Aorta (tissue), 5 donors: ENCODE results near the gene IL1RAP. TPM values are rescaled to one million over a fixed set of nuclear protein-coding genes. Genes with fewer than 3 reads are reported as not detected.
"Not testable (repeated sequence)": the region's sequence is repeated elsewhere in the genome, so short reads cannot be mapped to it uniquely, and the experiment has no call there.

Source experiments
- ATAC-seq: fragments of 200-7000 bp; cut with Tn5 transposase; one replicate; pipeline ENCODE4 v1.9.1; 2022; ENCODE audit warnings: moderate library complexity; ENCODE audit not compliant: low FRiP score
- DNase-seq, 2 donors: peaks; one replicate each; pipeline ENCODE4 v3.0.0-alpha.2; 2020
- H3K27ac ChIP-seq, 2 donors: one replicate each; pipeline ENCODE4 v1.5.1; 2013; ENCODE audit warnings: low read length in 2 of 2, mild to moderate bottlenecking in 2 of 2, moderate library complexity in 2 of 2, control low read depth in 1 of 2, inconsistent platforms in 1 of 2, low read depth in 1 of 2
- H3K27me3 ChIP-seq, 2 donors: one replicate each; pipeline ENCODE4 v1.6.1; 2013; ENCODE audit warnings: control low read depth in 1 of 2, low read length in 1 of 2, mild to moderate bottlenecking in 1 of 2, moderate library complexity in 1 of 2; ENCODE audit not compliant: insufficient read depth in 2 of 2, control insufficient read depth in 1 of 2
- H3K36me3 ChIP-seq, 2 donors: one replicate each; pipeline ENCODE4 v1.6.1; 2013; ENCODE audit warnings: control low read depth in 1 of 2, low read length in 1 of 2, mild to moderate bottlenecking in 1 of 2; ENCODE audit not compliant: insufficient read depth in 2 of 2, control insufficient read depth in 1 of 2
- H3K4me1 ChIP-seq, 2 donors: one replicate each; pipeline ENCODE4 v1.6.1; 2013; ENCODE audit warnings: low read length in 2 of 2, control low read depth in 1 of 2, mild to moderate bottlenecking in 1 of 2, moderate library complexity in 1 of 2; ENCODE audit not compliant: insufficient read depth in 2 of 2, control insufficient read depth in 1 of 2
- H3K4me3 ChIP-seq, 2 donors: one replicate each; pipeline ENCODE4 v1.5.1; 2013; ENCODE audit warnings: low read length in 2 of 2, control low read depth in 1 of 2, mild to moderate bottlenecking in 1 of 2
- H3K9me3 ChIP-seq: one replicate; pipeline ENCODE4 v1.6.1; 2013; ENCODE audit warnings: mild to moderate bottlenecking, low read length; ENCODE audit not compliant: control insufficient read depth
- WGBS, 2 donors: extraction: QIAGEN DNeasy Blood & Tissue Kit; methylation state at CpG; one replicate each; pipeline ENCODE4 v1.1.7; 2013; 5-methylcytosine and 5-hydroxymethylcytosine counted together
- intact Hi-C, 2 donors: fragments of 100-400 bp; cut with DNase I; formaldehyde crosslinking; loops; one replicate each; pipeline versions ENCODE4 v1.14.2 to v1.15.0; 2022
- polyA plus RNA-seq, 2 donors: library from polyadenylated mRNA; stranded (reverse); fragments of 200-250 nt; gene quantifications; one replicate each; pipeline ENCODE4 v1.2.3, GENCODE V29; 2013
- total RNA-seq, 2 donors: library from RNA; stranded (reverse); fragmentation: NEBNext Ultra II Directional; extraction: Animal tissue kit (Norgen Biotek cat#: 25700); gene quantifications; one replicate each; pipeline ENCODE4 v1.2.1, GENCODE V29; 2021
- donor health status: healthy with polysubstance abuse.
- donor health status: Bipolar disorder and iron deficiency.
- donor health status: DM: no; HTN: no; CAD: no.
- donor health status: DM: no; HTN: no; CAD: no.
- donor health status: DM: yes; HTN: yes; CAD: no.

IL1RAP gene
- total and polyA plus RNA-seq, 4 donors: 2.5 to 19.1 (median 10.0) TPM

DNA sequence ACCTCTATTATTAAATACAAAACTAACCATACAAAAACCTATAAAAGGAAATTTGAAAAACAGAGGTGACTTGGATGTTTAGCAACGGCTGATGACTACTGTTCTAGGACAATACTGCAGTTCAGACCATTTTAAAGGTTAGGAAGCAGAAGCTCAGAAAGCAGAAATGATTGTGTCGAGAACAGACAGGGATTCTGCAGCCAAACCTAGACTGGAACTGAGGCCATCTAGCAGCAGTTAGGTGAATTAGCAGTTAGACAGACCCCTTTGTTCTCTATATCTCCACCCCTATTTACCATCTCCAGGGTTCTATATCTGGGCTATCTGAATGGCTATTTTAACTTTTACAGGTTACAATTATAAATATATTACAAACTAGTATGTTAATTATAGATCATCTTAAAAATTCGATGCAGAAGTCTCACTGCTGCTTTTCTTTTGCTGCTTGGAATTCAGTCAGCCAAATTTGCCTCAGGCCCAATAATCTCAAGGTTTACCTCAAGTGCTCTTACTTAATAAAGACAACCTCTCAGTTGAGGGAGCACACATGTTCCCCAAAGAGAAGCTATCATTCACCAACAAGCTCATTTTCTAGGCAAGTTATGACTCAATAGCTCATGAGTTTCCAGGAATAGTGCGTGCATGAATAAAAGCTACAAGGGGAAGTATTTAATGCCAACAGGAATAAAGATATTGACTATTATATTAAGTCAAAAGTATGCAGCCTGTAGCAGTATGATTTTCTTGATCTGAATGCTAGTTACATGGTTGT is 9.3 kb upstream of the IL1RAP start:
- Histone ChIP-seq H3K4me3 (no peak overlapping the region), H3K36me3 (no peaks in the 10 kb centered on the region), H3K27ac (no peak overlapping the region), H3K27me3 (no peaks in the 10 kb centered on the region), H3K9me3 (no peaks in the 10 kb centered on the region), H3K4me1 (no peaks in the 10 kb centered on the region)
- 52 to 54% methylated on average over 4 of the region's 4 CpGs for WGBS, 2 donors
- intact Hi-C loops: no loop called here
- ATAC-seq (no peak), DNase-seq (no peak)

DNA sequence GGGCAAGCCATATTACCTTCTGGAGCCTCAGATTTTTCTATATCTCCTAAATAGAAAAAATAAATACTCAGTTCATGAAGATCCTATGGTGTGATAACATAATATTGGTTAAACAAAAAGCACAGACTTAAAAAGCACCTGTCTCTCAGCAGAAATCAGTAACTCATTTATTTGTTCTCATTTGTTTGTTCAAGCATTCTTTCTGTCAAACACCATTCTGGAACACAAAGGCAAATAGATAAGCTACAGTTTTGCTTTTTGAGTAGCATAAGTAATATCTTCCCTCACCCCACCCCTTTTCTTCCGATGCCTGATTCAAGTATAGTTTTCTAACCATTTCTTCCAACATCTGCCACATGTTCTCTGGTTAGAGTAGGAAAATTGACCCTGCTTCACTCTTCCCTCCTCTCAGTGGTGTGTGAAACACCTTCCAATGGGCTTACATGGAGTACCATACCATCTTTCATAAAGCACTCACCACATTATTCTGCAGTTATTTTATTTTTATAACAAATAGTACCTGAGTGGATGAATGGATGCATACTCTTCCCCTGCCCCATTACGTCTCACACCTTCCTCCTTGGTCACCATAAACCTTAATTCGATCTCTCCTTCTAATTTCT is 8.4 kb upstream of the IL1RAP start:
- H3K4me1 ChIP-seq: no peaks in the 10 kb centered on the region
- WGBS, 2 donors: 68 to 89% methylated on average over 3 of the region's 3 CpGs
- H3K9me3 ChIP-seq: no peaks in the 10 kb centered on the region
- no peak overlapping the region for H3K27ac ChIP-seq
- intact Hi-C loops: no loop called here
- no peaks in the 10 kb centered on the region for H3K36me3 ChIP-seq
- H3K4me3 ChIP-seq: no peak overlapping the region
- DNase-seq: no peak
- no peaks in the 10 kb centered on the region for H3K27me3 ChIP-seq
- no peak for ATAC-seq

DNA sequence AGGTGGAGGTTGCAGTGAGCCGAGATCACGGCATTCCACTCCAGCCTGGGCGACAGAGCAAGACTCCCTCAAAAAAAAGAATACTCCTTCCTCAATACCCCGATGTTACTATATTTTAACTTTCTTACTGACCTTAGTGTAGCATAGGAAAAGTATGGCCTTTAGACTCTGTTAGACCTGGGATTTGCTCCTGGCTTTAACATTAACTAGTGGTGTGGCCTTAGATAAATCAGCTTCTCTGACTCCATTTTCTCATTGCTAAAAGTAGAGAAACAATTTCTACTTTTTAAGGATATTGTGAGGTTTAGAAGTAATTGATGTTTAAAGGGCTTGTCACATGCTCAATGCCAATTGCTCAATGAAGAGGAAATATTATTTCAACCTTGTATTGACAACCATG is 7.6 kb upstream of the IL1RAP start:
- ATAC-seq: no peak
- intact Hi-C loops: no loop called here

DNA sequence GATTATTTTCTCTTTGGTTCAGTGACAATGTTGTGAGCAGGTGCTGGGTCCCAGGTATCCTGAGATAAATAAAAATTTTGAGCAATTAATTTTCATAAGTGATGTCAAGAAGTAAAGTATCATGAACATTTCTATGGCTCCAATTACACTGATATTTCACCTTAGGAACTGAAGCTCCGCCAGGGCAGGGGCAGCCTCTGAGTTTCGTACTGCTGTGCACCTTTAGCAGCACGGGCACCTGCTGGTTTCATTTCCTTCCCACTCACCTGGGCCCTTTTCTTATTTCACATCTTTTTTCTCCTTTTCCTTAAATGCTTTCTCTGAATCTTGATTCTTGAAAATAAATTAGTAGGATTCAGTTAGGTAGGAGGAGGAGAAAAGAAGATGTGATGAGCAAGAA is 1.2 kb upstream of the IL1RAP start:
- ATAC-seq (no peak), DNase-seq (no peak)
- no peaks in the 10 kb centered on the region for H3K36me3 ChIP-seq
- intact Hi-C loops: loop anchor here in 1 of 2 donors (5.0 kb wide), 2 partner anchors 55 to 190 kb away; no protein-coding TSS in a partner anchor
- no peaks in the 10 kb centered on the region for H3K27me3 ChIP-seq
- no peak overlapping the region for H3K4me3 ChIP-seq
- WGBS, 2 donors: 93 to 95% methylated on average over 3 of the region's 3 CpGs
- no peak overlapping the region for H3K27ac ChIP-seq
- no peaks in the 10 kb centered on the region for H3K4me1 ChIP-seq
- no peaks in the 10 kb centered on the region for H3K9me3 ChIP-seq

More for the DNA sequence above, 7.6 kb upstream of the IL1RAP start:
- Histone ChIP-seq H3K4me3 (no peak overlapping the region), H3K4me1 (no peaks in the 10 kb centered on the region), H3K36me3 (no peaks in the 10 kb centered on the region), H3K27me3 (no peaks in the 10 kb centered on the region), H3K9me3 (no peaks in the 10 kb centered on the region), H3K27ac (no peak overlapping the region)
- no peak for DNase-seq
- WGBS, 2 donors: 94 to 96% methylated on average over 4 of the region's 4 CpGs

DNA sequence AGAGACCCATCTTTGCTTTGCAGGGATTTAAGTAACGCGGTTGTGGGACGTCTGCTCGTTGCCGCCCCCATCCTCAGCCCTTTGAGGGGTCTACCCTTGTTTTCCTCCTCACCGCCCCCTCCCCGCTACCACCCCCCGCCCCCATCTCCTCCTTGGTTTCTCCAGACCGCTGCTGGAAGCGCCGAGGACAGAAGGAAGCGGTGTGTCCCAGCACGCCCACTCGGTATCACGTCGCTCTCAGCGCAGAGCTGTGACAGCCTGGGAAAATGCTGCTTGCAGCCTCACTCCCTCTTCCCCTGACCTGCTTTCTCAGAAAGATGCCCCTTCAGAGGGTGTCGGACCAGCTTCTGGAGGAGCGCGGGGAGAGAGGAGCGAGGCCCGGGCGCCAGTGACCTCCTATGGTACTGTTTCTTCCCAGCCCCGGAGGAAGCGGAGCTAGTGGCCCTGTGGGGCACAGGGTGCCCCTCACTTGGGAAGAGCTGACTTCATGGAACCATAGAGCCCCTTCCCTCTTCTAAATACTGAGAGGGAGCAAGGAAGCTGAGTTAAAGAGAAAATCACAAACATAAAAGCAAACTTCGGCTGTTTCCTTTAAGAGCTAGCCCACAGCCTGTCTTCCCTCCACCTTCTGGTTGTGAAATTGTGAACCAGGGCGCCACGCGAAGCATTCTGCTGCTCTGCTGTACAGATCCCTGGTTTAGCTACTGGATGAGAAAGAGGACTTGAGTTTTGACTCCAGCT is 698 bp downstream of the IL1RAP start:
- intact Hi-C loops: loop anchor here in 1 of 2 donors (5.0 kb wide), 2 partner anchors 53 to 188 kb away; no protein-coding TSS in a partner anchor
- peak overlapping the region in 1 of 2 donors; percentile 2 for H3K27ac ChIP-seq
- H3K9me3 ChIP-seq: no peaks in the 10 kb centered on the region
- H3K27me3 ChIP-seq: no peaks in the 10 kb centered on the region
- peak; percentile 61 to 78 for DNase-seq
- no peaks in the 10 kb centered on the region for H3K4me1 ChIP-seq
- 1% methylated on average over 24 to 29 of the region's 29 CpGs for WGBS, 2 donors
- no peaks in the 10 kb centered on the region for H3K36me3 ChIP-seq
- peak overlapping the region; percentile 83 for H3K4me3 ChIP-seq
- peak; percentile 69 for ATAC-seq

DNA sequence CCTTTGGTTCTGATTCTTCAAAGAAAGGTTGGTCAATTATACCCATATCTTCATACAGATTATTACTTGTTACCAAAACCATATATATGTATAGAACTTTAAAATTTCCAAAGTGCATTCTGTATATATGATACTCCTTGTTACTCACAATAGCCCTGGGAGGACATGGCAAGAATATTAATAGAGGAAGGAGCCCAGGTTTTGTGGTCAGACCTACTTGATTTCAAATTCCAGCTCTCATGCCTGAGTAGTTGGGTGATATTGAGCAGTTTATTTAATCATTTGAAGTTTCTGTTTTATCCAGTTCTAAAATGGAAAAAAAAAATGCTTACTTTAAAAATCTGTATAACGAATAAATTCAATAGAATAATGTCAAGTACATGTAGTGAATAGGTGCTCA is 2.5 kb downstream of the IL1RAP start:
- no peak overlapping the region for H3K4me3 ChIP-seq
- 94 to 98% methylated on average over 1 of the region's 1 CpG for WGBS, 2 donors
- no peak for DNase-seq
- no peaks in the 10 kb centered on the region for H3K9me3 ChIP-seq
- H3K27ac ChIP-seq: no peak overlapping the region
- no peaks in the 10 kb centered on the region for H3K27me3 ChIP-seq
- no peaks in the 10 kb centered on the region for H3K36me3 ChIP-seq
- ATAC-seq: no peak
- intact Hi-C loops: loop anchor here in 1 of 2 donors (2.0 kb wide), 1 partner anchor 16 kb away; no protein-coding TSS in a partner anchor
- H3K4me1 ChIP-seq: no peaks in the 10 kb centered on the region

DNA sequence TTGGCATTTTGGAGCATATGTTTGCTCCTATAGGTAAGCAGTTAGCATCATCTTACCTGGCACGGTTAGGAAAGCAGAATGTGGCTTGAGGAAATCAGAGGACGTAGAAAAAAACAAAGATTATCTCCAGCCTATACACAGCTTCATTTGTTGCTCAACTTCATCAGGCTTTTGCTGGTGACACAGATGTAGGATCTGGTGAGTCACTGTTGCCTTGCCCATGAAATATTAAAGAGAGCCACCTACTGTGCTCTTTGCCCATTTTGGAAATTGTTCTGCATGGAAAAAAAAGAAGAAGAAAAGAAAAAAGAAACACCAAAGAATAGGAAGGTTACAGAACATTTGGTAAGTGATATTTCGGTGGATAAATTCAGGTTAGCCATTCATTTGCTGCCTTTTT is 3.8 kb downstream of the IL1RAP start:
- Histone ChIP-seq H3K36me3 (no peaks in the 10 kb centered on the region), H3K4me1 (no peaks in the 10 kb centered on the region), H3K27ac (no peak overlapping the region), H3K27me3 (no peaks in the 10 kb centered on the region), H3K9me3 (no peaks in the 10 kb centered on the region), H3K4me3 (no peak overlapping the region)
- 91 to 95% methylated on average over 3 of the region's 3 CpGs for WGBS, 2 donors
- intact Hi-C loops: loop anchor here in 1 of 2 donors (2.0 kb wide), 1 partner anchor 15 kb away; no protein-coding TSS in a partner anchor
- no peak for DNase-seq
- ATAC-seq: no peak

DNA sequence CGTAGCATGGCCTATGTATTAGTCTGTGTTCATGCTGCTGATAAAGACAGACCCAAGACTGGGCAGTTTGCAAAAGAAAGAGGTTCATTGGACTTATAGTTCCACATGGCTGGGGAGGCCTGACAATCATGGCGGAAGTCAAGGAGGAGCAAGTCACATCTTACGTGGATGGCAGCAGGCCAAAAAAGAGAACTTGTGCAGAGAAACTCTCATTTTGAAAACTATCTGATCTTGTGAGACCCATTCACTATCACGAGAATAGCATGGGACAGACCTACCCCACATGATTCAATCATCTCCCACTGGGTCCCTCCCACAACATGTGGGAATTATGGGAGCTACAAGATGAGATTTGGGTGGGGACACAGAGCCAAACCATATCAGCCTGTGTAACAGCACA is 4.6 kb downstream of the IL1RAP start:
- H3K4me3 ChIP-seq, DNase-seq, intact Hi-C loops, ATAC-seq, H3K4me1 ChIP-seq, H3K27me3 ChIP-seq, H3K9me3 ChIP-seq, H3K36me3 ChIP-seq, H3K27ac ChIP-seq: not testable (repeated sequence)
- WGBS, 2 donors: 89 to 90% methylated on average over 4 of the region's 4 CpGs
